ENCODE results near the gene RPN1. TPM values are rescaled to one million over a fixed set of nuclear protein-coding genes. Genes with fewer than 3 reads are reported as not detected.

Gene RPN1
- total and polyA plus RNA-seq, 2 donors (not counting 1 experiment from before 2014, with no cell fraction given), result 40.4 to 80.6 TPM

DNA sequence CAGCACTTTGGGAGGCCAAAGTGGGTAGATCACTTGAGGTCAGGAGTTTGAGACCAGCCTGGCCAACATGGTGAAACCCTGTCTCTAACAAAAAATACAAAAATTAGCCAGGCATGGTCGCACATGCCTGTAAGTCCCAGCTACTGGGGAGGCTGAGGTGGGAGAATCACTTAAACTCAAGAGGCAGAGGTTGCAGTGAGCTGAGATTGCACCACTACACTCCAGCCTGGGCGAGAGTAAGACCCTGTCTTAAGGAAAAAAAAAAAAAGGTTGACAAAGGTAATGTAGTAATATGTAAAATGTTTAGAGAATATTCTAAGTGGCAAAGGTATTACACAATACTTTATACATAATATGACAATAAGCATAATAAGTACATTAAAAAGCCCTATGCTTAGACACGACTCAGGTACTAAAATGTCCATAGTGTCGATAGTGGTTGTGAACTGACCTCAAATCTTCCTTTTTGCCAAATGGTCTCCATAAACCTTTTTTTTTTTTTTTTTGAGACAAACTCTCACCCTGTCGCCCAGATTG, 16.5 kb downstream of the RPN1 start:
- Histone ChIP-seq H3K36me3 (replicated peaks in 1 of 2; ENCODE audit: control extremely low read depth in 1 of 2, control insufficient read depth in 1 of 2, extremely low read depth in 1 of 2, insufficient read depth in 2 of 2, low read length in 1 of 2) (peaks cover 6 to 51% of the 10 kb centered on the region in 2 experiments), H3K4me2 (replicated peaks; ENCODE audit: low read depth, low read length, poor library complexity, severe bottlenecking) (no peak overlapping the region), H3K9ac (ENCODE audit: low read length) (no peak overlapping the region), H3K27ac (ENCODE audit: low read length in 2 of 2) (no peak overlapping the region), H3K79me2 (ENCODE audit: control insufficient read depth, insufficient read depth, low read length) (peaks cover 50% of the 10 kb centered on the region), H3K4me1 (ENCODE audit: control insufficient read depth in 2 of 2, insufficient read depth in 2 of 2, low read length in 2 of 2) (no peaks in the 10 kb centered on the region), H4K20me1 (ENCODE audit: control insufficient read depth, insufficient read depth, low read length, poor library complexity, severe bottlenecking) (peaks cover 18% of the 10 kb centered on the region), H3K4me3 (ENCODE audit: control extremely low read depth in 1 of 5, extremely low read depth in 1 of 5, insufficient read depth in 1 of 5, low read depth in 2 of 5, low read length in 4 of 5) (no peak overlapping the region), H2AFZ (ENCODE audit: insufficient read depth, low read depth, low read length, poor library complexity, severe bottlenecking) (no peak overlapping the region), H3K27me3 (replicated peaks in 1 of 4; ENCODE audit: control extremely low read depth in 1 of 4, control insufficient read depth in 3 of 4, insufficient read depth in 4 of 4, low read length in 3 of 4) (no peaks in the 10 kb centered on the region), H3K9me3 (ENCODE audit: control extremely low read depth in 1 of 3, control insufficient read depth in 2 of 3, insufficient read depth in 1 of 3, low read length in 2 of 3) (no peaks in the 10 kb centered on the region)
- Mint-ChIP-seq H3K4me3 (no peak overlapping the region), H3K27me3 (no peaks in the 10 kb centered on the region), H3K27ac (no peak overlapping the region), H3K9me3 (ENCODE audit: insufficient read depth) (no peaks in the 10 kb centered on the region), H3K4me1 (peaks cover 1% of the 10 kb centered on the region)
- intact Hi-C loops (cut with micrococcal nuclease), result no loop called here
- ChIA-PET CTCF (interaction anchor here (1.5 kb wide), 1 partner anchor 15 kb away, joined by 3 read pairs; no protein-coding TSS in a partner anchor), POLR2A (interaction anchor here (0.7 kb wide), 1 partner anchor 16 kb away, joined by 5 read pairs; no protein-coding TSS in a partner anchor)
- TF ChIP-seq EZH2 (IDR thresholded peaks at IDR 0.05; ENCODE audit: borderline replicate concordance, insufficient read depth, low read depth, low read length, poor library complexity, severe bottlenecking), result no peak
- TF ChIP-seq, protein P1, sequence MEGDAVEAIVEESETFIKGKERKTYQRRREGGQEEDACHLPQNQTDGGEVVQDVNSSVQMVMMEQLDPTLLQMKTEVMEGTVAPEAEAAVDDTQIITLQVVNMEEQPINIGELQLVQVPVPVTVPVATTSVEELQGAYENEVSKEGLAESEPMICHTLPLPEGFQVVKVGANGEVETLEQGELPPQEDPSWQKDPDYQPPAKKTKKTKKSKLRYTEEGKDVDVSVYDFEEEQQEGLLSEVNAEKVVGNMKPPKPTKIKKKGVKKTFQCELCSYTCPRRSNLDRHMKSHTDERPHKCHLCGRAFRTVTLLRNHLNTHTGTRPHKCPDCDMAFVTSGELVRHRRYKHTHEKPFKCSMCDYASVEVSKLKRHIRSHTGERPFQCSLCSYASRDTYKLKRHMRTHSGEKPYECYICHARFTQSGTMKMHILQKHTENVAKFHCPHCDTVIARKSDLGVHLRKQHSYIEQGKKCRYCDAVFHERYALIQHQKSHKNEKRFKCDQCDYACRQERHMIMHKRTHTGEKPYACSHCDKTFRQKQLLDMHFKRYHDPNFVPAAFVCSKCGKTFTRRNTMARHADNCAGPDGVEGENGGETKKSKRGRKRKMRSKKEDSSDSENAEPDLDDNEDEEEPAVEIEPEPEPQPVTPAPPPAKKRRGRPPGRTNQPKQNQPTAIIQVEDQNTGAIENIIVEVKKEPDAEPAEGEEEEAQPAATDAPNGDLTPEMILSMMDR (IDR thresholded peaks at IDR 0.05), result no peak
- 93% methylated on average over 3 of the region's 5 CpGs for WGBS (ENCODE audit: insufficient coverage)
- no peak for ATAC-seq (ENCODE audit: low read depth)
- no peak for DNase-seq

DNA sequence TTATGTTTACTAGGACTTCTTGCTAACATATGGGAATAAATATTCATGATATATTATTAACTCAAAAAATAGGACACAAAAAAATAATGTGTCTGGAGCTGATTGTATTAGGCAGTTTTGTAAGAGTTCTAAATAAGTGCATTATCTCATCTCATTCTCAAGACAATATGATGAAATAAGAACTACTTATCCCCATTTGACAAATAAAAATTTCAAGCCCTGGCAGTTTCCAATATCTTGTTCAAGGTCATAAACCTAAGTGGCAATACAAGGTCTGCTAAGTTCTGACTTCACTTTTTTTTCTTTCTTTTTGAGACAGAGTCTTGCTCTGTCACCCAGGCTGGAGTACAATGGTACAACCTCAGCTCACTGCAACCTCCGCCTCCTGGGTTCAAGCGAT, 18.3 kb downstream of the RPN1 start:
- Histone ChIP-seq H3K27me3 (replicated peaks in 1 of 4; ENCODE audit: control extremely low read depth in 1 of 4, control insufficient read depth in 3 of 4, insufficient read depth in 4 of 4, low read length in 3 of 4) (no peaks in the 10 kb centered on the region), H3K4me2 (replicated peaks; ENCODE audit: low read depth, low read length, poor library complexity, severe bottlenecking) (no peak overlapping the region), H3K27ac (ENCODE audit: low read length in 2 of 2) (no peak overlapping the region), H2AFZ (ENCODE audit: insufficient read depth, low read depth, low read length, poor library complexity, severe bottlenecking) (no peak overlapping the region), H3K4me1 (ENCODE audit: control insufficient read depth in 2 of 2, insufficient read depth in 2 of 2, low read length in 2 of 2) (no peaks in the 10 kb centered on the region), H3K79me2 (ENCODE audit: control insufficient read depth, insufficient read depth, low read length) (peaks cover 38% of the 10 kb centered on the region), H3K9ac (ENCODE audit: low read length) (no peak overlapping the region), H4K20me1 (ENCODE audit: control insufficient read depth, insufficient read depth, low read length, poor library complexity, severe bottlenecking) (peaks cover 8% of the 10 kb centered on the region), H3K36me3 (replicated peaks in 1 of 2; ENCODE audit: control extremely low read depth in 1 of 2, control insufficient read depth in 1 of 2, extremely low read depth in 1 of 2, insufficient read depth in 2 of 2, low read length in 1 of 2) (peaks cover 6 to 47% of the 10 kb centered on the region in 2 experiments), H3K4me3 (ENCODE audit: control extremely low read depth in 1 of 5, extremely low read depth in 1 of 5, insufficient read depth in 1 of 5, low read depth in 2 of 5, low read length in 4 of 5) (no peak overlapping the region), H3K9me3 (ENCODE audit: control extremely low read depth in 1 of 3, control insufficient read depth in 2 of 3, insufficient read depth in 1 of 3, low read length in 2 of 3) (no peaks in the 10 kb centered on the region)
- DNase-seq (no peak), ATAC-seq (ENCODE audit: low read depth) (no peak)
- intact Hi-C loops (cut with micrococcal nuclease), result no loop called here
- Mint-ChIP-seq H3K4me1 (no peaks in the 10 kb centered on the region), H3K4me3 (no peak overlapping the region), H3K27ac (no peak overlapping the region), H3K9me3 (ENCODE audit: insufficient read depth) (no peaks in the 10 kb centered on the region), H3K27me3 (no peaks in the 10 kb centered on the region)
- ChIA-PET POLR2A (no interaction called here), CTCF (interaction anchor here (0.7 to 1.9 kb wide), 3 partner anchors 8 to 17 kb away, joined by 4 to 8 read pairs (median 4); no protein-coding TSS in a partner anchor)
- TF ChIP-seq, protein P1 (IDR thresholded peaks at IDR 0.05), result no peak
- no peak for TF ChIP-seq EZH2 (IDR thresholded peaks at IDR 0.05; ENCODE audit: borderline replicate concordance, insufficient read depth, low read depth, low read length, poor library complexity, severe bottlenecking)
- no CpG with 5 or more reads among the region's 2 CpGs for WGBS (ENCODE audit: insufficient coverage)

Measured in B cell (primary cell).